SK-N-SH (cell line): ENCODE data around the gene BPIFB1. TPM values are rescaled to one million over a fixed set of nuclear protein-coding genes. Genes with fewer than 3 reads are reported as not detected.

Experiments used
- CTCF ChIA-PET: fragments of 300-600, 350-600 bp; formaldehyde crosslinking; extraction: SDS; loops from one replicate; lab custom pipeline; 2021; lab: Yijun Ruan, JAX
- POLR2A ChIA-PET: fragments of 350-600 bp; sonication (Branson Sonifier 250); formaldehyde crosslinking; extraction: SDS; loops from one replicate; lab custom pipeline; 2020; ENCODE audit warnings: antibody characterized with exemption, inconsistent platforms; lab: Yijun Ruan, JAX
- DNase-seq: peaks from one replicate; pipeline ENCODE4 v3.0.0; 2012
- H2AFZ ChIP-seq: fragments of 200-600 bp; sonication (generic); 2 replicates; pipeline ENCODE4 v1.8.1; 2016; ENCODE audit warnings: antibody characterized with exemption, mild to moderate bottlenecking, low read depth
- H3F3A ChIP-seq: fragments of 200-600 bp; sonication (generic); replicated peaks from 2 replicates; pipeline ENCODE3; 2016; ENCODE audit warnings: antibody characterized with exemption, mild to moderate bottlenecking; ENCODE audit not compliant: insufficient read depth
- H3K27ac ChIP-seq, 2 experiments: fragments of 200-500 bp in 1 of 2; fragments of 200-600 bp in 1 of 2; sonication (Bioruptor generic) in 1 of 2; sonication (generic), shearing (Covaris generic) in 1 of 2; 2 replicates each; pipeline versions ENCODE4 v1.5.1 to v1.6.1; 2014 to 2016; ENCODE audit warnings: low read depth in 2 of 2, inconsistent platforms in 1 of 2, low read length in 1 of 2, mild to moderate bottlenecking in 1 of 2, mixed read lengths in 1 of 2
- H3K27me3 ChIP-seq: fragments of 200-600 bp; sonication (generic), shearing (Covaris generic); 2 replicates; pipeline ENCODE4 v1.6.1; 2016; ENCODE audit warnings: mixed run types; ENCODE audit not compliant: insufficient read depth
- H3K36me3 ChIP-seq, 2 experiments: fragments of 200-500 bp in 1 of 2; fragments of 200-600 bp in 1 of 2; sonication (Bioruptor generic) in 1 of 2; sonication (generic) in 1 of 2; replicated peaks in 1 of 2; 2 replicates each; pipeline versions ENCODE3 to v1.5.1; 2014 to 2016; ENCODE audit warnings: low read length in 1 of 2, mild to moderate bottlenecking in 1 of 2; ENCODE audit not compliant: insufficient read depth in 2 of 2, control insufficient read depth in 1 of 2
- H3K4me1 ChIP-seq, 2 experiments: fragments of 200-500 bp in 1 of 2; fragments of 200-600 bp in 1 of 2; sonication (Bioruptor generic) in 1 of 2; sonication (generic), shearing (Covaris generic) in 1 of 2; 2 replicates each; pipeline versions ENCODE4 v1.5.1 to v1.6.1; 2014 to 2016; ENCODE audit warnings: low read depth in 1 of 2, low read length in 1 of 2, mixed run types in 1 of 2; ENCODE audit not compliant: insufficient read depth in 2 of 2, control insufficient read depth in 1 of 2
- H3K4me2 ChIP-seq: fragments of 200-600 bp; sonication (generic), shearing (Covaris generic); 2 replicates; pipeline ENCODE4 v1.6.1; 2017; ENCODE audit warnings: mixed run types
- H3K4me3 ChIP-seq, 2 experiments: fragments of 200-500 bp in 1 of 2; fragments of 200-600 bp in 1 of 2; sonication (Bioruptor generic) in 1 of 2; sonication (generic), shearing (Covaris generic) in 1 of 2; 2 replicates each; pipeline versions ENCODE4 v1.5.1 to v1.8.1; 2014 to 2016; ENCODE audit warnings: low read depth in 2 of 2, inconsistent platforms in 1 of 2, low read length in 1 of 2, mild to moderate bottlenecking in 1 of 2, mixed read lengths in 1 of 2, moderate library complexity in 1 of 2
- H3K79me2 ChIP-seq: fragments of 200-600 bp; sonication (generic); 2 replicates; pipeline ENCODE4 v1.8.1; 2017; ENCODE audit warnings: mild to moderate bottlenecking; ENCODE audit not compliant: insufficient read depth
- H3K9ac ChIP-seq: fragments of 200-600 bp; sonication (generic); 2 replicates; pipeline ENCODE4 v1.6.1; 2017; ENCODE audit warnings: mixed run types
- H3K9me2 ChIP-seq: fragments of 200-600 bp; sonication (generic); 2 replicates; pipeline ENCODE4 v1.6.1; 2017; ENCODE audit warnings: mixed run types
- H3K9me3 ChIP-seq: fragments of 200-600 bp; sonication (generic); 2 replicates; pipeline ENCODE4 v1.6.1; 2017; ENCODE audit warnings: mixed run types, mild to moderate bottlenecking, moderate library complexity
- H4K20me1 ChIP-seq: fragments of 200-600 bp; sonication (generic); 2 replicates; pipeline ENCODE4 v1.6.1; 2017; ENCODE audit warnings: mild to moderate bottlenecking, mixed run types; ENCODE audit not compliant: insufficient read depth
- CHD2 ChIP-seq: fragments of 150-350 bp; IDR thresholded peaks from 2 replicates; pipeline ENCODE4 v1.6.1; 2018; ENCODE audit warnings: low read length; ENCODE audit not compliant: partially characterized antibody
- CTCF ChIP-seq: fragments of 200-600 bp; sonication (generic); IDR thresholded peaks from 2 replicates; pipeline ENCODE4 v1.6.1; 2017; ENCODE audit warnings: antibody characterized with exemption, mild to moderate bottlenecking, moderate library complexity
- EP300 ChIP-seq, 2 experiments: IDR thresholded peaks; 2 replicates each; pipeline versions ENCODE4 v1.4.0 to v1.6.1; 2012; ENCODE audit warnings: borderline replicate concordance in 1 of 2, low read depth in 1 of 2, low read length in 1 of 2
- EZH2phosphoT487 ChIP-seq: fragments of 200-600 bp; sonication (generic); IDR thresholded peaks from 2 replicates; pipeline ENCODE4 v1.6.1; 2017; ENCODE audit warnings: low read depth, mixed run types, mild to moderate bottlenecking, antibody characterized with exemption, moderate library complexity, borderline replicate concordance
- FOSL2 ChIP-seq: IDR thresholded peaks from 2 replicates; pipeline ENCODE4 v1.4.0; 2012; ENCODE audit warnings: low read depth, mild to moderate bottlenecking, moderate library complexity, borderline replicate concordance
- FOXM1 ChIP-seq: IDR thresholded peaks from 2 replicates; pipeline ENCODE4 v1.4.0; 2012; ENCODE audit warnings: low read depth, mild to moderate bottlenecking
- GABPA ChIP-seq: IDR thresholded peaks from 2 replicates; pipeline ENCODE4 v1.4.0; 2012; ENCODE audit warnings: low read depth, mild to moderate bottlenecking
- GATA2 ChIP-seq: sonication (generic); formaldehyde crosslinking; IDR thresholded peaks from 2 replicates; pipeline ENCODE4 v1.5.0; 2020; ENCODE audit warnings: mild to moderate bottlenecking, missing genetic modification reagents
- IRF3 ChIP-seq: fragments of 150-350 bp; IDR thresholded peaks from 2 replicates; pipeline ENCODE4 v1.6.1; 2016; ENCODE audit warnings: mild to moderate bottlenecking, low read depth, low read length
- JUND ChIP-seq: IDR thresholded peaks from 2 replicates; pipeline ENCODE4 v1.4.0; 2012
- PBX3 ChIP-seq: IDR thresholded peaks from 2 replicates; pipeline ENCODE4; 2012
- RAD21 ChIP-seq: IDR thresholded peaks from 2 replicates; pipeline ENCODE4 v1.6.1; 2012; ENCODE audit warnings: mild to moderate bottlenecking, low read length
- RCOR1 ChIP-seq: fragments of 150-350 bp; IDR thresholded peaks from 2 replicates; pipeline ENCODE4 v1.6.1; 2017; ENCODE audit warnings: antibody characterized with exemption, low read length
- REST ChIP-seq: IDR thresholded peaks from 2 replicates; pipeline ENCODE4 v1.6.1; 2012; ENCODE audit warnings: mild to moderate bottlenecking, low read depth, low read length, moderate library complexity
- RXRA ChIP-seq: IDR thresholded peaks from 2 replicates; pipeline ENCODE4 v1.4.0; 2012; ENCODE audit warnings: low read depth, mild to moderate bottlenecking, borderline replicate concordance
- SIN3A ChIP-seq: IDR thresholded peaks from 2 replicates; pipeline ENCODE4 v1.6.1; 2012; ENCODE audit warnings: low read depth, mild to moderate bottlenecking, low read length, moderate library complexity, borderline replicate concordance
- YY1 ChIP-seq: IDR thresholded peaks from 2 replicates; pipeline ENCODE4 v1.4.0; 2012; ENCODE audit warnings: low read depth, mild to moderate bottlenecking
- WGBS: methylation state at CpG from one replicate; pipeline ENCODE4 v1.1.6; 2017; ENCODE audit warnings: low lambda C conversion rate; 5-methylcytosine and 5-hydroxymethylcytosine counted together
- polyA plus RNA-seq, 3 experiments: library from polyadenylated mRNA; depleted of rRNA; stranded (reverse); fragments of >200 nt; gene quantifications; 2 replicates each; pipeline ENCODE4 v1.2.3, GENCODE V29; 2012

The BPIFB1 gene
- polyA plus RNA-seq, 1 of the 3 experiments (the other 2 are of a cell fraction) = not detected

- WGBS = 4% methylated on average over 2 of the region's 2 CpGs
- ChIA-PET POLR2A (no interaction called here), CTCF (interaction anchor here (1.0 to 2.5 kb wide), 2 partner anchors 26 to 63 kb away, joined by 4 to 11 read pairs; no protein-coding TSS in a partner anchor)
- Histone ChIP-seq H3K9ac (no peak overlapping the region), H3K4me2 (no peak overlapping the region), H3K9me3 (no peaks in the 10 kb centered on the region), H3K27me3 (peaks cover 48% of the 10 kb centered on the region), H3K4me3 (no peak overlapping the region), H2AFZ (no peak overlapping the region), H3K9me2 (no peaks in the 10 kb centered on the region), H3K36me3 (no peaks in the 10 kb centered on the region), H4K20me1 (no peaks in the 10 kb centered on the region), H3K4me1 (no peaks in the 10 kb centered on the region), H3K79me2 (no peaks in the 10 kb centered on the region), H3K27ac (no peak overlapping the region), H3F3A (no peaks in the 10 kb centered on the region)
- no peak for DNase-seq
- TF ChIP-seq FOSL2 (no peak), CHD2 (no peak), FOXM1 (no peak), YY1 (no peak), GATA2 (CRISPR knock-in tag) (no peak), EZH2phosphoT487 (no peak), SIN3A (no peak), EP300 (IDR thresholded peaks at IDR 0.05; ENCODE audit: borderline replicate concordance in 1 of 2, low read depth in 1 of 2, low read length in 1 of 2) (no peak), RAD21 (no peak), CTCF (no peak), IRF3 (no peak), RXRA (no peak), JUND (no peak), GABPA (no peak), REST (no peak), PBX3 (no peak), RCOR1 (no peak)
These were observed 42.3 kb downstream of the BPIFB1 start for GRCh38 chr20:33325350-33325749.
